ENCODE measurements around the gene MCM9. TPM values are rescaled to one million over a fixed set of nuclear protein-coding genes. Genes with fewer than 3 reads are reported as not detected.

The MCM9 gene
- total RNA-seq, 1 experiment from 2014 or later = 14.9 TPM

DNA sequence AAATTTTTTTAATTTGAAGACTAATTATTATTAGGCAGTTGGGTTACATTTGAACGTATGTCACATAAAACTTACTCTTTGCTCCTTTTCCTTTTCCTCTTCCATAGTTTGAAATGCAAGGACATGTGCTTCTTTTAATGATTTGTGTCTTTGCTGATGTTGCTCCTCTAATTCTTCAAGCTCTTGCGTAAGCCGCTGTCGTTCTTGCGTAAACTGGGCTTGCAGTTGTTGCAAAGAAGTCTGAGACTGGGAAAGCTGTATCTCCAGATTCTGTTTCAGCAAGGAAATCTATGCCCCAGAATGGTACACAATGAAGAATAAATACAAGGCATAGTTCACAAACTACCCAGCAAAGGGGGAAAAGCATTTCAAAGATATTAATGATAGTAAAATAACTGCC lies 45.1 kb upstream of the MCM9 start:
- ChIA-PET CTCF (no interaction called here), POLR2A (no interaction called here)
- DNase-seq (ENCODE audit: low spot score) (no peak), ATAC-seq (no peak)
- Mint-ChIP-seq H3K27me3 (ENCODE audit: low read depth) (no peaks in the 10 kb centered on the region), H3K4me1 (peaks cover 8% of the 10 kb centered on the region), H3K9me3 (no peaks in the 10 kb centered on the region), H3K27ac (no peak overlapping the region), H3K36me3 (peaks cover 21% of the 10 kb centered on the region), H3K4me3 (no peak overlapping the region)
- no peak for TF ChIP-seq GTF2I (CRISPR knock-in tag; conservative IDR thresholded peaks at IDR 0.05)
- TF ChIP-seq GABPB1 (CRISPR knock-in tag; IDR thresholded peaks at IDR 0.05) = peak; percentile 44
- TF ChIP-seq ATF1 (CRISPR knock-in tag; IDR thresholded peaks at IDR 0.05) = no peak

DNA sequence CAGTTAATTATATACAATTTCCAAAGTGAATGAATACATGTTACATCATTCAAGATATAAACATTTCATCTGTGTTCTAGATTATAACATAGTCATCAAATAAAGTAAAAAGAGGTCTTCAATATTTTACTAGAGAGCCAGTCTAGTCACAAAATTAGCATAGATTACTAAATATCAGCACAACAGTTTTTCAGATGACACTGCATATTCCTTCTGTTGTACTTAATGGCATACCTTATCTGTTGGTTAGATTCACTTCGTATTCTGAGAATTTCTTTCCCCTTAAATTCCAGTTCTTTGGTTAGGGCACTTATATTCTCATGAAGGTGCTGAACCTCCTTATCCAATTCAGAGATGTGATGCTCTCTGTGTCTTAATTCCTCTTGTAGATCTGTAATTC lies 39.8 kb upstream of the MCM9 start:
- H3K4me3 Mint-ChIP-seq = no peak overlapping the region
- TF ChIP-seq CBFB (CRISPR knock-in tag; IDR thresholded peaks at IDR 0.05; ENCODE audit: low read depth) = no peak
- no peak for TF ChIP-seq ZNF121 (CRISPR knock-in tag; IDR thresholded peaks at IDR 0.05)
- ChIA-PET CTCF (interaction anchor here (4.0 kb wide), 1 partner anchor 136 kb away, joined by 28 read pairs; no protein-coding TSS in a partner anchor), POLR2A (no interaction called here)
- H3K36me3 Mint-ChIP-seq = peaks cover 19% of the 10 kb centered on the region
- no peak overlapping the region for H3K27ac Mint-ChIP-seq
- DNase-seq (ENCODE audit: low spot score) (no peak), ATAC-seq (no peak)
- no peaks in the 10 kb centered on the region for H3K9me3 Mint-ChIP-seq
- peaks cover 17% of the 10 kb centered on the region for H3K4me1 Mint-ChIP-seq
- H3K27me3 Mint-ChIP-seq (ENCODE audit: low read depth) = no peaks in the 10 kb centered on the region

DNA sequence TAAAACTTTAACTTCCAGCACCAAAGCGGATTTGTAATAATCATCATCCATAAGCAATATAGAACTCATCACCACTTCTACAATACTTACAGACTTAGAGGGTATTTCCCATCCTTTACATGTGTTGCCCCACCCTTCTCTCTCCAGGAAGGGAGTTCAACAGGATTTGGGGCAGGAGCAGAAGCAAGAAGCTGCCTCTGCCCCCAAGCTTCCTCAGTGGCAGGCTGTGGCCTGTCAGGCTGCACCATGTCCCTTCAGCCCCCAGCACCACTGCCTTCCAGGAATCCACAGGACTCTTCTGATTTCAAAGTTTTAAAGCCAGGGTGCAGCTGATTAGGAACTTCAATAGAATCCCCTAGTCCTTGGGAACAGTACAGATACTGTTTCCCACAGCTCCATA lies 36.7 kb upstream of the MCM9 start:
- DNase-seq (ENCODE audit: low spot score) = no peak
- Mint-ChIP-seq H3K27me3 (ENCODE audit: low read depth) (no peaks in the 10 kb centered on the region), H3K4me3 (no peak overlapping the region), H3K4me1 (peaks cover 21% of the 10 kb centered on the region), H3K36me3 (peaks cover 1% of the 10 kb centered on the region), H3K27ac (peak overlapping the region; percentile 80), H3K9me3 (no peaks in the 10 kb centered on the region)
- peak; percentile 61; the same call in 1 of the 2 replicates for ATAC-seq
- ChIA-PET CTCF (interaction anchor here (0.8 to 4.0 kb wide), 6 partner anchors 53 to 158 kb away, joined by 3 to 28 read pairs (median 3); no protein-coding TSS in a partner anchor), POLR2A (interaction anchor here (0.6 kb wide), 1 partner anchor 56 kb away, joined by 3 read pairs; no protein-coding TSS in a partner anchor)
- TF ChIP-seq ETV6 (CRISPR knock-in tag; IDR thresholded peaks at IDR 0.05) = no peak
- TF ChIP-seq MXD4 (CRISPR knock-in tag; IDR thresholded peaks at IDR 0.05; ENCODE audit: borderline replicate concordance) = no peak
- TF ChIP-seq RELA (CRISPR knock-in tag; IDR thresholded peaks at IDR 0.05; ENCODE audit: borderline replicate concordance) = no peak
- no peak for TF ChIP-seq ZNF317 (CRISPR knock-in tag; IDR thresholded peaks at IDR 0.05; ENCODE audit: borderline replicate concordance, low read depth)
- no peak for TF ChIP-seq FOXJ3 (CRISPR knock-in tag; IDR thresholded peaks at IDR 0.05; ENCODE audit: borderline replicate concordance)
- no peak for TF ChIP-seq ZNF219 (CRISPR knock-in tag; IDR thresholded peaks at IDR 0.05; ENCODE audit: borderline replicate concordance)
- TF ChIP-seq NFYB (CRISPR knock-in tag; conservative IDR thresholded peaks at IDR 0.05; ENCODE audit: low read depth) = no peak
- no peak for TF ChIP-seq ZNF263 (CRISPR knock-in tag; IDR thresholded peaks at IDR 0.05; ENCODE audit: low read depth)
- TF ChIP-seq, protein P1, sequence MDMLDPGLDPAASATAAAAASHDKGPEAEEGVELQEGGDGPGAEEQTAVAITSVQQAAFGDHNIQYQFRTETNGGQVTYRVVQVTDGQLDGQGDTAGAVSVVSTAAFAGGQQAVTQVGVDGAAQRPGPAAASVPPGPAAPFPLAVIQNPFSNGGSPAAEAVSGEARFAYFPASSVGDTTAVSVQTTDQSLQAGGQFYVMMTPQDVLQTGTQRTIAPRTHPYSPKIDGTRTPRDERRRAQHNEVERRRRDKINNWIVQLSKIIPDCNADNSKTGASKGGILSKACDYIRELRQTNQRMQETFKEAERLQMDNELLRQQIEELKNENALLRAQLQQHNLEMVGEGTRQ (CRISPR knock-in tag; IDR thresholded peaks at IDR 0.05) = no peak
- TF ChIP-seq, protein P2, sequence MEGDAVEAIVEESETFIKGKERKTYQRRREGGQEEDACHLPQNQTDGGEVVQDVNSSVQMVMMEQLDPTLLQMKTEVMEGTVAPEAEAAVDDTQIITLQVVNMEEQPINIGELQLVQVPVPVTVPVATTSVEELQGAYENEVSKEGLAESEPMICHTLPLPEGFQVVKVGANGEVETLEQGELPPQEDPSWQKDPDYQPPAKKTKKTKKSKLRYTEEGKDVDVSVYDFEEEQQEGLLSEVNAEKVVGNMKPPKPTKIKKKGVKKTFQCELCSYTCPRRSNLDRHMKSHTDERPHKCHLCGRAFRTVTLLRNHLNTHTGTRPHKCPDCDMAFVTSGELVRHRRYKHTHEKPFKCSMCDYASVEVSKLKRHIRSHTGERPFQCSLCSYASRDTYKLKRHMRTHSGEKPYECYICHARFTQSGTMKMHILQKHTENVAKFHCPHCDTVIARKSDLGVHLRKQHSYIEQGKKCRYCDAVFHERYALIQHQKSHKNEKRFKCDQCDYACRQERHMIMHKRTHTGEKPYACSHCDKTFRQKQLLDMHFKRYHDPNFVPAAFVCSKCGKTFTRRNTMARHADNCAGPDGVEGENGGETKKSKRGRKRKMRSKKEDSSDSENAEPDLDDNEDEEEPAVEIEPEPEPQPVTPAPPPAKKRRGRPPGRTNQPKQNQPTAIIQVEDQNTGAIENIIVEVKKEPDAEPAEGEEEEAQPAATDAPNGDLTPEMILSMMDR (IDR thresholded peaks at IDR 0.05) = no peak
- no peak for TF ChIP-seq TP53 (CRISPR knock-in tag; IDR thresholded peaks at IDR 0.05)
- no peak for TF ChIP-seq JUN (CRISPR knock-in tag; IDR thresholded peaks at IDR 0.05)
- TF ChIP-seq NR1H2 (CRISPR knock-in tag; IDR thresholded peaks at IDR 0.05) = no peak
- no peak for TF ChIP-seq SMAD3 (CRISPR knock-in tag; IDR thresholded peaks at IDR 0.05; ENCODE audit: borderline replicate concordance)

DNA sequence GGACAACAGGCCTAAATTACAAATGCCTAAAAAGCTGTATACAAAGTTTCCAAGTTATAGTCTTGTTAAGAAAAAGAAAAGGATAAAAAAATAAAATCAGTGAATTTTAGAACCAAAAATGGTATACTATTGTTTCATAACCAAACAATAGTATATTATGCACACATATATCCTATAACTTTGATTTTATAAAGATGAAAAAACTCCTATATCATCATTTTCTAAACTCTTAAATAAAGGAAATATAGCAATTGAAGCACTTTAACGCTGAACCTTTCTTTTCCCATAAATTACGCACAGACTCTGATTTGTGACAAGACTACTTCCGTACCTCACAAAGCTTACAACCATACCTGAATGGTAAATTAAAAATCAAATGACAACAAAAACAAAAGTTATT lies 35.9 kb upstream of the MCM9 start:
- peaks cover 21% of the 10 kb centered on the region for H3K4me1 Mint-ChIP-seq
- H3K36me3 Mint-ChIP-seq = no peaks in the 10 kb centered on the region
- H3K9me3 Mint-ChIP-seq = no peaks in the 10 kb centered on the region
- ChIA-PET POLR2A (no interaction called here), CTCF (interaction anchor here (1.2 to 4.0 kb wide), 4 partner anchors 53 to 142 kb away, joined by 3 to 28 read pairs (median 4); no protein-coding TSS in a partner anchor)
- H3K27me3 Mint-ChIP-seq (ENCODE audit: low read depth) = no peaks in the 10 kb centered on the region
- H3K4me3 Mint-ChIP-seq = no peak overlapping the region
- H3K27ac Mint-ChIP-seq = no peak overlapping the region
- no peak for ATAC-seq
- no peak for DNase-seq (ENCODE audit: low spot score)
- TF ChIP-seq, protein P3, sequence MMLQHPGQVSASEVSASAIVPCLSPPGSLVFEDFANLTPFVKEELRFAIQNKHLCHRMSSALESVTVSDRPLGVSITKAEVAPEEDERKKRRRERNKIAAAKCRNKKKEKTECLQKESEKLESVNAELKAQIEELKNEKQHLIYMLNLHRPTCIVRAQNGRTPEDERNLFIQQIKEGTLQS (CRISPR knock-in tag; conservative IDR thresholded peaks at IDR 0.05) = no peak
- TF ChIP-seq TP53 (CRISPR knock-in tag; IDR thresholded peaks at IDR 0.05) (no peak), RELA (CRISPR knock-in tag; IDR thresholded peaks at IDR 0.05; ENCODE audit: borderline replicate concordance) (no peak), HMGA2 (CRISPR knock-in tag; IDR thresholded peaks at IDR 0.05) (no peak), TCF7 (CRISPR knock-in tag; IDR thresholded peaks at IDR 0.05; ENCODE audit: low read depth) (no peak), IRF2 (CRISPR knock-in tag; IDR thresholded peaks at IDR 0.05; ENCODE audit: borderline replicate concordance, low read depth) (no peak), ZNF396 (CRISPR knock-in tag; IDR thresholded peaks at IDR 0.05; ENCODE audit: borderline replicate concordance) (no peak), FOXJ3 (CRISPR knock-in tag; IDR thresholded peaks at IDR 0.05; ENCODE audit: borderline replicate concordance) (no peak)
- TF ChIP-seq, protein P4, sequence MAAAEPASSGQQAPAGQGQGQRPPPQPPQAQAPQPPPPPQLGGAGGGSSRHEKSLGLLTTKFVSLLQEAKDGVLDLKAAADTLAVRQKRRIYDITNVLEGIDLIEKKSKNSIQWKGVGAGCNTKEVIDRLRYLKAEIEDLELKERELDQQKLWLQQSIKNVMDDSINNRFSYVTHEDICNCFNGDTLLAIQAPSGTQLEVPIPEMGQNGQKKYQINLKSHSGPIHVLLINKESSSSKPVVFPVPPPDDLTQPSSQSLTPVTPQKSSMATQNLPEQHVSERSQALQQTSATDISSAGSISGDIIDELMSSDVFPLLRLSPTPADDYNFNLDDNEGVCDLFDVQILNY (CRISPR knock-in tag; IDR thresholded peaks at IDR 0.05) = no peak
- TF ChIP-seq, protein P5, sequence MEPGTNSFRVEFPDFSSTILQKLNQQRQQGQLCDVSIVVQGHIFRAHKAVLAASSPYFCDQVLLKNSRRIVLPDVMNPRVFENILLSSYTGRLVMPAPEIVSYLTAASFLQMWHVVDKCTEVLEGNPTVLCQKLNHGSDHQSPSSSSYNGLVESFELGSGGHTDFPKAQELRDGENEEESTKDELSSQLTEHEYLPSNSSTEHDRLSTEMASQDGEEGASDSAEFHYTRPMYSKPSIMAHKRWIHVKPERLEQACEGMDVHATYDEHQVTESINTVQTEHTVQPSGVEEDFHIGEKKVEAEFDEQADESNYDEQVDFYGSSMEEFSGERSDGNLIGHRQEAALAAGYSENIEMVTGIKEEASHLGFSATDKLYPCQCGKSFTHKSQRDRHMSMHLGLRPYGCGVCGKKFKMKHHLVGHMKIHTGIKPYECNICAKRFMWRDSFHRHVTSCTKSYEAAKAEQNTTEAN (CRISPR knock-in tag; IDR thresholded peaks at IDR 0.05) = no peak

All from WTC11 (cell line).